ENCODE measurements around the gene PRMT7. TPM values are rescaled to one million over a fixed set of nuclear protein-coding genes. Genes with fewer than 3 reads are reported as not detected.
A peak's percentile ranks its signal among the peaks of the same experiment; 100 is the strongest.

Gene PRMT7
- total and polyA plus RNA-seq, 9 donors = 27.8 to 43.4 (median 37.8) TPM

- Histone ChIP-seq H3K27ac (peak overlapping the region; percentile 49 to 57), H3K36me3 (no peaks in the 10 kb centered on the region), H3K4me3 (peak overlapping the region; percentile 75), H3K27me3 (no peaks in the 10 kb centered on the region), H3K9me3 (no peaks in the 10 kb centered on the region), H3K4me1 (ENCODE audit: insufficient read depth) (no peaks in the 10 kb centered on the region)
- WGBS, 3 donors = 5 to 10% (median 6%) methylated on average over 23 of the region's 23 CpGs
- no peak for DNase-seq
- intact Hi-C loops (cut with DNase I) = no loop called here
- TF ChIP-seq POLR2A (IDR thresholded peaks at IDR 0.05) (no peak), EP300 (IDR thresholded peaks at IDR 0.05) (no peak), CTCF (IDR thresholded peaks at IDR 0.05) (no peak)
These were observed 45.5 kb upstream of the PRMT7 start for GRCh38 chr16:68265078-68265920.

GRCh38 chr16:68267612-68268405, 43.0 kb upstream of the PRMT7 start:
- H3K36me3 ChIP-seq = no peaks in the 10 kb centered on the region
- no peak overlapping the region for H3K27ac ChIP-seq
- no peak overlapping the region for H3K4me3 ChIP-seq
- DNase-seq = no peak
- intact Hi-C loops (cut with DNase I) = no loop called here
- 64 to 71% (median 64%) methylated on average over 6 of the region's 6 CpGs for WGBS, 3 donors
- H3K27me3 ChIP-seq = no peaks in the 10 kb centered on the region
- H3K4me1 ChIP-seq (ENCODE audit: insufficient read depth) = no peaks in the 10 kb centered on the region
- TF ChIP-seq CTCF (IDR thresholded peaks at IDR 0.05) (no peak), EP300 (IDR thresholded peaks at IDR 0.05) (no peak), POLR2A (IDR thresholded peaks at IDR 0.05) (no peak)
- H3K9me3 ChIP-seq = no peaks in the 10 kb centered on the region

GRCh38 chr16:68269793-68270192, 41.0 kb upstream of the PRMT7 start:
- Histone ChIP-seq H3K36me3 (no peaks in the 10 kb centered on the region), H3K27ac (no peak overlapping the region), H3K4me3 (no peak overlapping the region), H3K4me1 (ENCODE audit: insufficient read depth) (no peaks in the 10 kb centered on the region), H3K27me3 (no peaks in the 10 kb centered on the region), H3K9me3 (no peaks in the 10 kb centered on the region)
- WGBS, 3 donors = 96 to 98% (median 96%) methylated on average over 4 of the region's 4 CpGs
- DNase-seq = no peak
- TF ChIP-seq CTCF (IDR thresholded peaks at IDR 0.05) (no peak), POLR2A (IDR thresholded peaks at IDR 0.05) (no peak), EP300 (IDR thresholded peaks at IDR 0.05) (no peak)
- intact Hi-C loops (cut with DNase I) = no loop called here

- no peak overlapping the region for H3K27ac ChIP-seq
- no peak overlapping the region for H3K4me3 ChIP-seq
- DNase-seq = no peak
- TF ChIP-seq CTCF (IDR thresholded peaks at IDR 0.05) = no peak
- no peak for TF ChIP-seq EP300 (IDR thresholded peaks at IDR 0.05)
- TF ChIP-seq POLR2A (IDR thresholded peaks at IDR 0.05) = no peak
- H3K4me1 ChIP-seq (ENCODE audit: insufficient read depth) = no peaks in the 10 kb centered on the region
- no peaks in the 10 kb centered on the region for H3K36me3 ChIP-seq
- H3K9me3 ChIP-seq = no peaks in the 10 kb centered on the region
- intact Hi-C loops (cut with DNase I) = no loop called here
- no peaks in the 10 kb centered on the region for H3K27me3 ChIP-seq
- WGBS, 3 donors = 0 to 56% (median 4%) methylated on average over 1 of the region's 1 CpG
These were observed 40.5 kb upstream of the PRMT7 start for GRCh38 chr16:68270353-68270752.

All from ovary (tissue), 9 donors.